Natural killer cell treated with Interleukin-12 subunit alpha and Interleukin-12 subunit beta and Interleukin-15 and Interleukin-18, amount 100 ng/mL, for 72 hours (primary cell): ENCODE data around the gene QRICH1. TPM values are rescaled to one million over a fixed set of nuclear protein-coding genes. Genes with fewer than 3 reads are reported as not detected.
A peak's percentile ranks its signal among the peaks of the same experiment; 100 is the strongest.

ENCODE experiments used
- ATAC-seq, 2 donors: fragments of 150-1000 bp; cut with Tn5 transposase in 1 of 2; sonication (Bioruptor Pico), chemical (Tn5 transposase) in 1 of 2; 2 replicates each; pipeline ENCODE4 v1.10.0; 2021
- DNase-seq: peaks from one replicate; pipeline ENCODE4 v3.0.0; 2022; ENCODE audit warnings: low spot score
- H3K27ac Mint-ChIP-seq, 2 donors: 1 replicate in 1 of 2; 2 replicates in 1 of 2; pipeline ENCODE4 v1.8.0; 2022; ENCODE audit warnings: mixed read lengths in 2 of 2, mild to moderate bottlenecking in 1 of 2, moderate library complexity in 1 of 2
- H3K27me3 Mint-ChIP-seq, 2 donors: 1 replicate in 1 of 2; 2 replicates in 1 of 2; pipeline ENCODE4 v1.8.0; 2022; ENCODE audit warnings: mixed read lengths in 2 of 2
- H3K36me3 Mint-ChIP-seq: one replicate; pipeline ENCODE4 v1.8.0; 2022; ENCODE audit warnings: mixed read lengths
- H3K4me1 Mint-ChIP-seq, 2 donors: 1 replicate in 1 of 2; 2 replicates in 1 of 2; pipeline ENCODE4 v1.8.0; 2022; ENCODE audit warnings: low read depth in 2 of 2, mixed read lengths in 2 of 2, mild to moderate bottlenecking in 1 of 2
- H3K4me3 Mint-ChIP-seq: one replicate; pipeline ENCODE4 v1.8.0; 2022; ENCODE audit warnings: mixed read lengths
- H3K9me3 Mint-ChIP-seq: 2 replicates; pipeline ENCODE4 v1.8.0; 2022; ENCODE audit warnings: mixed read lengths
- total RNA-seq, 2 donors: library from RNA; stranded (reverse); gene quantifications; one replicate each; pipeline ENCODE4 v1.2.3, GENCODE V29; 2022

Gene QRICH1, protein sequence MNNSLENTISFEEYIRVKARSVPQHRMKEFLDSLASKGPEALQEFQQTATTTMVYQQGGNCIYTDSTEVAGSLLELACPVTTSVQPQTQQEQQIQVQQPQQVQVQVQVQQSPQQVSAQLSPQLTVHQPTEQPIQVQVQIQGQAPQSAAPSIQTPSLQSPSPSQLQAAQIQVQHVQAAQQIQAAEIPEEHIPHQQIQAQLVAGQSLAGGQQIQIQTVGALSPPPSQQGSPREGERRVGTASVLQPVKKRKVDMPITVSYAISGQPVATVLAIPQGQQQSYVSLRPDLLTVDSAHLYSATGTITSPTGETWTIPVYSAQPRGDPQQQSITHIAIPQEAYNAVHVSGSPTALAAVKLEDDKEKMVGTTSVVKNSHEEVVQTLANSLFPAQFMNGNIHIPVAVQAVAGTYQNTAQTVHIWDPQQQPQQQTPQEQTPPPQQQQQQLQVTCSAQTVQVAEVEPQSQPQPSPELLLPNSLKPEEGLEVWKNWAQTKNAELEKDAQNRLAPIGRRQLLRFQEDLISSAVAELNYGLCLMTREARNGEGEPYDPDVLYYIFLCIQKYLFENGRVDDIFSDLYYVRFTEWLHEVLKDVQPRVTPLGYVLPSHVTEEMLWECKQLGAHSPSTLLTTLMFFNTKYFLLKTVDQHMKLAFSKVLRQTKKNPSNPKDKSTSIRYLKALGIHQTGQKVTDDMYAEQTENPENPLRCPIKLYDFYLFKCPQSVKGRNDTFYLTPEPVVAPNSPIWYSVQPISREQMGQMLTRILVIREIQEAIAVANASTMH
- 100 to 1,000 TPM; 127 to 145 TPM for total RNA-seq

DNA sequence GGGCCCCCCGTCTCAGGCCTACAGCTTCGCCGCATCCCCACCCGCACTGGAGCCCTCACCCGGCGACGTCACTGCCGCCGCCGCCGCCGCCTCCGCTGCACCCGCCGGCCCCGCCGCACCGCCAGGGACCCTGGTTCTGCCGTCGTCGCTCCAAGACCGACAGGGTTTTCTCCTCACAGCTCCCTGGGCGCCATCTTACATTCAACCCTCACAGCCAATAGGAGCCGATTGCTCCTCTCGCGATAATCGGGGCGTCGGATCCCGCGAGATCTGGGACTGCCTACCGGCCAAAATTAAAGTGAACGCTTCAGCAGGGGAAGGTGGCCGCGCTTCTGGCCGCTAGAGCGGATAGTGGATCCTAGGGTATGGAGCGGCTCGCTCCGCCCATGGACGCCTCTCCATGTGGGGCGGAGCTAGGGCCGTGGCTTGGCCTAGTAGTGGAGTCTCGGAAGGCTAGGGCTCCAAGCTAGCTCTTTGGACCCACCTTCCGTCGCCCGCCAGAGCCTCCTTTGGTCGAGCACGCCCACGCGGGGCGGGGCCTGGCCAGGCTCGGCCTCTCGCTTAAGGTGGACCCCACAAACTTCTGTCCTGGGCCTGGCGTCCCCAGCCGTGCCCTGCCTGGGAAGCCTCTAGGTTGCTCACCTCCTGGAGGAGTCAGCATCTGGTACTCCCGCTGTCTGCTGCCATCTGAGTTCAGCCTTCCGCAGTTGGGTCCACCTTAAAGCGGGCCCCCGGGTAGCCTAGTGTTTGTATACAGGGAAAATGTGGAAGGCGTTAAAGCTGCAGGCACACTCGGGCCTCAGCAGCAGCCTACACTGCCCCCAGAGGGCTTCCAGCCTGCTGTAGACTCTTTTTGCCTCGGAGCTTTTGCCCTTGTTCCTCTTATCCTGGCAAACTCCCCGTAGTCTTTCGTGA, at the start of gene QRICH1:
Gene QRICH1, minus strand, starts transcription at position 219 of the 915 bp plus-strand sequence. CDS start 17,054 bp downstream, outside the sequence.
- ATAC-seq: peak; percentile 89 to 92
- DNase-seq: peak; percentile 95
- H3K9me3 Mint-ChIP-seq: no peaks in the 10 kb centered on the region
- H3K36me3 Mint-ChIP-seq: no peaks in the 10 kb centered on the region
- peaks cover 20 to 36% of the 10 kb centered on the region in 2 donors for H3K4me1 Mint-ChIP-seq
- H3K4me3 Mint-ChIP-seq: peak within 1 kb of the TSS; percentile 95
- H3K27ac Mint-ChIP-seq: peak within 1 kb of the TSS; percentile 90 to 95
- no peaks in the 10 kb centered on the region for H3K27me3 Mint-ChIP-seq

- Mint-ChIP-seq H3K9me3 (no peaks in the 10 kb centered on the region), H3K27ac (no peak overlapping the region), H3K4me3 (no peak overlapping the region), H3K4me1 (peaks cover 0 to 3% of the 10 kb centered on the region in 2 donors), H3K36me3 (no peaks in the 10 kb centered on the region), H3K27me3 (peaks cover 14 to 15% of the 10 kb centered on the region in 2 donors)
- no peak for ATAC-seq
- DNase-seq: no peak
These were observed 46.2 kb upstream of the QRICH1 start for GRCh38 chr3:49140080-49140479.

- peaks cover 0 to 13% of the 10 kb centered on the region in 2 donors for H3K27me3 Mint-ChIP-seq
- H3K9me3 Mint-ChIP-seq: no peaks in the 10 kb centered on the region
- no peaks in the 10 kb centered on the region for H3K36me3 Mint-ChIP-seq
- peak in 1 of 2 donors; percentile 22 for ATAC-seq
- no peaks in the 10 kb centered on the region for H3K4me1 Mint-ChIP-seq
- no peak for DNase-seq
- no peak overlapping the region for H3K27ac Mint-ChIP-seq
- no peak overlapping the region for H3K4me3 Mint-ChIP-seq
These were observed 41.6 kb upstream of the QRICH1 start for GRCh38 chr3:49135499-49135898.

- Mint-ChIP-seq H3K4me1 (no peaks in the 10 kb centered on the region), H3K4me3 (no peak overlapping the region), H3K27me3 (peaks cover 0 to 10% of the 10 kb centered on the region in 2 donors), H3K36me3 (no peaks in the 10 kb centered on the region), H3K9me3 (no peaks in the 10 kb centered on the region), H3K27ac (no peak overlapping the region)
- ATAC-seq (no peak), DNase-seq (no peak)
These were observed 40.8 kb upstream of the QRICH1 start for GRCh38 chr3:49134471-49135265.

DNA sequence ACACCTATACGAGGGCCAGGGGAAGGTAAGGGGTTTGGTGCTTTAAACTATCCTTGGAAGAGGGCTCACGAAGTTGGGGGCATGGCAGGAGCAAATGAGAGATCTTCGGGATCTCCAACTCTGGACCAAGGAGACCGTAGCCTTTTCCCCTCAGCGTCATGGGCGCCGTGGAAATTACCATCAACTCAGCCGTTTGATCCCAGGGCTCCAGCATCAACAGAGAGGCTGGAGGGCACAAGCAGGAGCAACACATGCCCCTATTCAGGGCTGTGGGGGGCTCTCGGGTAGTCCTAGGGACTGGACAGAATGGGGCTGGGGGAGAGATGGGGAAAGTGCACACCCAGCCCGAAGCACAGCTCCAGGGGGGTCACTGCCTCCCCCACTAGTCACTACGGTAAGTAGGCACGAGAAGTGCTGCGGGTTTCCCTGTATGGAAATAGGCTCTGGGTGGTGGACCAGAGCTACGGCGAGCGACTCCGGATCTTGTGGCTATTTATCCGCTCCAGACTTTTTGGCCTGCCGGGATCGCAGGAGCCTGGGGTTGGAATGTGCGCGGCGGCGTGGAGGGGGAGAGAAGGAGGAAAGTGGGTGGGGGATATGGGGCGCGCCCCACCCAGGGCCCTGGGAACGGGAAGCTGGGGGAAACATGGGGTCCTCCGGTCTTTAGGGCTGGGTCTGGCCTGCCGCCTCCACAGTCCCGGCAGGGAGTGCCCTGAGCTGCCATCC, 39.5 kb upstream of the QRICH1 start:
- H3K36me3 Mint-ChIP-seq: no peaks in the 10 kb centered on the region
- no peak for ATAC-seq
- peak overlapping the region; percentile 20 for H3K4me3 Mint-ChIP-seq
- no peaks in the 10 kb centered on the region for H3K9me3 Mint-ChIP-seq
- H3K4me1 Mint-ChIP-seq: no peaks in the 10 kb centered on the region
- H3K27me3 Mint-ChIP-seq: peaks cover 0 to 10% of the 10 kb centered on the region in 2 donors
- no peak overlapping the region for H3K27ac Mint-ChIP-seq
- DNase-seq: no peak

- ATAC-seq (no peak), DNase-seq (no peak)
- H3K9me3 Mint-ChIP-seq: no peaks in the 10 kb centered on the region
- no peaks in the 10 kb centered on the region for H3K36me3 Mint-ChIP-seq
- H3K4me3 Mint-ChIP-seq: peak within 1 kb of the TSS; percentile 20
- peaks cover 0 to 8% of the 10 kb centered on the region in 2 donors for H3K27me3 Mint-ChIP-seq
- no peaks in the 10 kb centered on the region for H3K4me1 Mint-ChIP-seq
- H3K27ac Mint-ChIP-seq: no peak within 1 kb of the TSS
These were observed 38.8 kb upstream of the QRICH1 start, which contains the start of gene LAMB2 for GRCh38 chr3:49132437-49133225. TSS of gene LAMB2 (minus strand) at chr3:49133050. CDS start at chr3:49132867, 183 bp downstream.

GRCh38 chr3:49132073-49132436, 38.2 kb upstream of the QRICH1 start:
- DNase-seq (no peak), ATAC-seq (no peak)
- no peaks in the 10 kb centered on the region for H3K36me3 Mint-ChIP-seq
- H3K4me1 Mint-ChIP-seq: no peaks in the 10 kb centered on the region
- no peak overlapping the region for H3K4me3 Mint-ChIP-seq
- H3K27me3 Mint-ChIP-seq: peaks cover 0 to 8% of the 10 kb centered on the region in 2 donors
- H3K27ac Mint-ChIP-seq: no peak overlapping the region
- no peaks in the 10 kb centered on the region for H3K9me3 Mint-ChIP-seq

DNA sequence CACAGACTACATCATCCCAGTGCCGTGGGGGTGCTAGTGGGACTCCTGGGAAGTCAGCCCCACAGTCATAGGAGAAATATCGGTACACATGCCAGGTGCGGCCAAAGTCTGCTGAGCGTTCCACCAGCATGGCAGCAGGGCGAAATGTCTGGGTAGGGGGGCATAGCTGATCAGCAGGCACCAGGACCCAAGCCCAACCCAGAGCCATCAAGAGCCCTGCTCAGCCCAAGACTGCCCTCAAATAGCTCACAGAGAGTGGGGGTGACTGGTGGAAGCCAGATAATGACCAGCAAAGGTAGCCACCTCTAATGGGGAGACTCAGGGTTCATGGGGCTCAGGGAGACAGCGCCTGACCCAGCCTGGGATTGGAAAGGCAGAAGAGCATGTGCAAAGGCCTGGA, 37.7 kb upstream of the QRICH1 start:
- no peak for DNase-seq
- no peak overlapping the region for H3K4me3 Mint-ChIP-seq
- H3K36me3 Mint-ChIP-seq: no peaks in the 10 kb centered on the region
- no peak overlapping the region for H3K27ac Mint-ChIP-seq
- peaks cover 0 to 8% of the 10 kb centered on the region in 2 donors for H3K27me3 Mint-ChIP-seq
- no peak for ATAC-seq
- H3K4me1 Mint-ChIP-seq: no peaks in the 10 kb centered on the region
- no peaks in the 10 kb centered on the region for H3K9me3 Mint-ChIP-seq

DNA sequence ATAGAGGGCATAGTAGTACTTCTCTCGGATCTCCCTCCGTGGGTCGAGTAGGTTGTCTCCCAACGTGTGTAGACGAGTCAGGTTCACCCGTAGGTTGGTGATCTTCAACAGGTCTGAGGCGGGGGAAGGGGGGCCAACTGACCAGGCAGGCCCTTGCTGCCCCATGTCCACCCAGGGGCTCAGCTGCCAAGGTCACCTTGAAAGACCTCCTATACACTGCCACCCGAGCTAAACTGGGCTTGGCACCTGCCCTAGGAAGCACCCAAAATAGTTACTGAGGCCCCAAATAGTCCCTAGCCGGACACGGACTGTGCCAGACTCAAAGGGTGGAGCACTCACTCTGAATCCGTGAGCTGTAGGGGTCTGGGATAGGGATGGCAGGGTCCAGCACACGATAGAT, 37.2 kb upstream of the QRICH1 start:
- Mint-ChIP-seq H3K4me3 (no peak overlapping the region), H3K4me1 (no peaks in the 10 kb centered on the region), H3K27me3 (peaks cover 0 to 8% of the 10 kb centered on the region in 2 donors), H3K27ac (no peak overlapping the region), H3K36me3 (no peaks in the 10 kb centered on the region), H3K9me3 (no peaks in the 10 kb centered on the region)
- DNase-seq (no peak), ATAC-seq (no peak)

DNA sequence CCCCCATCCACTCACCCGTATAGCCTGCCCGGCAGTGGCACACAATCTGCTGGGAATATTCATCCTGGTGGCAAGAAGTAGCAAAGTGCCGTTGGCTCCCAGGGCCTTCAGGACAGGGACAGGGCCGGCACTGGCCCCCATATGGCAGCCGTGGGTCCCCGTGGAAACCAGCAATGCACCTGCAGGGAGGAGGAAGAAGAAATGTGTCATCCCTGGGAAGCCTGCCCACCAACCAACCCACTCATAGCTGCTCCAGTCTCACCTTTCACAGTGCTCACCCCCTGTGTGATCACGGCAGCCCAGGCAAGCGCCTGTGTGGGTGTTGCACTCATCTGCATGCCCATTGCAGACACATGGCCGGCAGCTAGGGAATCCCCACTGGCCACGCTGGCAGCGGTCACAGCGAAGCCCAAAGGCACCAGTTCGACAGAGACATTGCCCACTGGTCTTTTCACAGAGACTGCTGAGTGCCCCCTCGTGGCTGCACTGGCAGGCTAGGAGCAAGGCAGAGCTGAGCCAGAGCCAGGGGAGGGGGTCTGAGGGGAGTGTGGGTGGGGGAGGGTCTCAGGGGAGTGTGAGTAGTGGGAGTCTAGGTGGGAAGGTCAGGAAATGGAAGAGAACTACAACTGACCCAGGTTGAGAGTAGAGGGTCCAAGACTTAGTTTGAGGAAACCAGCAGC, 31.3 kb upstream of the QRICH1 start:
- no peaks in the 10 kb centered on the region for H3K36me3 Mint-ChIP-seq
- no peak overlapping the region for H3K4me3 Mint-ChIP-seq
- ATAC-seq (no peak), DNase-seq (no peak)
- H3K4me1 Mint-ChIP-seq: peaks cover 0 to 5% of the 10 kb centered on the region in 2 donors
- no peaks in the 10 kb centered on the region for H3K9me3 Mint-ChIP-seq
- H3K27me3 Mint-ChIP-seq: no peaks in the 10 kb centered on the region
- no peak overlapping the region for H3K27ac Mint-ChIP-seq

- no peak overlapping the region for H3K27ac Mint-ChIP-seq
- no peak for ATAC-seq
- DNase-seq: no peak
- H3K27me3 Mint-ChIP-seq: no peaks in the 10 kb centered on the region
- no peaks in the 10 kb centered on the region for H3K9me3 Mint-ChIP-seq
- no peak overlapping the region for H3K4me3 Mint-ChIP-seq
- H3K36me3 Mint-ChIP-seq: no peaks in the 10 kb centered on the region
- peaks cover 5 to 10% of the 10 kb centered on the region in 2 donors for H3K4me1 Mint-ChIP-seq
These were observed 30.3 kb upstream of the QRICH1 start for GRCh38 chr3:49124203-49124602.
